ENCODE results near the gene KCNAB1. TPM values are rescaled to one million over a fixed set of nuclear protein-coding genes. Genes with fewer than 3 reads are reported as not detected.

KCNAB1 gene
- total and polyA plus RNA-seq, 10 of the 15 experiments (the other 5 are each of a cell fraction or from before 2014, with no cell fraction given) = 0.11 to 0.69 (median 0.43) TPM; not detected in 6

DNA sequence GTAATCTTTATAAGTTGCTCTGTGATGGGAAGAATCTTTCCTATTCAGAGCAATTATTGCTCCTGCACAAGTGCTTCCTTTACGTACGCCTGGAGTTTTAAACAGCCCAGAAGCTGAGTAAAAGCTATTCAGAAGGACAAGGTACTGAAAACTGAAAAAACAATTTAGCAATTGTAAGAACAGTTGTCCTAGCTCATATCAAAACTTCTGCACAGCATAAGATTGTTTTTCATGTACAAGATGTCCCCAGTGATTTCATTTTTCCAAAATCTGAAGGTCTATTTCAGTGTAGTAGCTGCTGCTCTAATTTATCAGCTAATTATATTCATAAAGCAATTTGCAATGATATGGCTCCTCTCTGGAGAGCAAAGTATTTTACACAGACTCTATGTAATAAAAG, 23.7 kb downstream of the KCNAB1 start (continued):
- TF ChIP-seq, protein P1, sequence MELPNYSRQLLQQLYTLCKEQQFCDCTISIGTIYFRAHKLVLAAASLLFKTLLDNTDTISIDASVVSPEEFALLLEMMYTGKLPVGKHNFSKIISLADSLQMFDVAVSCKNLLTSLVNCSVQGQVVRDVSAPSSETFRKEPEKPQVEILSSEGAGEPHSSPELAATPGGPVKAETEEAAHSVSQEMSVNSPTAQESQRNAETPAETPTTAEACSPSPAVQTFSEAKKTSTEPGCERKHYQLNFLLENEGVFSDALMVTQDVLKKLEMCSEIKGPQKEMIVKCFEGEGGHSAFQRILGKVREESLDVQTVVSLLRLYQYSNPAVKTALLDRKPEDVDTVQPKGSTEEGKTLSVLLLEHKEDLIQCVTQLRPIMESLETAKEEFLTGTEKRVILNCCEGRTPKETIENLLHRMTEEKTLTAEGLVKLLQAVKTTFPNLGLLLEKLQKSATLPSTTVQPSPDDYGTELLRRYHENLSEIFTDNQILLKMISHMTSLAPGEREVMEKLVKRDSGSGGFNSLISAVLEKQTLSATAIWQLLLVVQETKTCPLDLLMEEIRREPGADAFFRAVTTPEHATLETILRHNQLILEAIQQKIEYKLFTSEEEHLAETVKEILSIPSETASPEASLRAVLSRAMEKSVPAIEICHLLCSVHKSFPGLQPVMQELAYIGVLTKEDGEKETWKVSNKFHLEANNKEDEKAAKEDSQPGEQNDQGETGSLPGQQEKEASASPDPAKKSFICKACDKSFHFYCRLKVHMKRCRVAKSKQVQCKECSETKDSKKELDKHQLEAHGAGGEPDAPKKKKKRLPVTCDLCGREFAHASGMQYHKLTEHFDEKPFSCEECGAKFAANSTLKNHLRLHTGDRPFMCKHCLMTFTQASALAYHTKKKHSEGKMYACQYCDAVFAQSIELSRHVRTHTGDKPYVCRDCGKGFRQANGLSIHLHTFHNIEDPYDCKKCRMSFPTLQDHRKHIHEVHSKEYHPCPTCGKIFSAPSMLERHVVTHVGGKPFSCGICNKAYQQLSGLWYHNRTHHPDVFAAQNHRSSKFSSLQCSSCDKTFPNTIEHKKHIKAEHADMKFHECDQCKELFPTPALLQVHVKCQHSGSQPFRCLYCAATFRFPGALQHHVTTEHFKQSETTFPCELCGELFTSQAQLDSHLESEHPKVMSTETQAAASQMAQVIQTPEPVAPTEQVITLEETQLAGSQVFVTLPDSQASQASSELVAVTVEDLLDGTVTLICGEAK (IDR thresholded peaks at IDR 0.05; ENCODE audit: borderline replicate concordance) = no peak
- TF ChIP-seq SPI1 (IDR thresholded peaks at IDR 0.05; ENCODE audit: borderline replicate concordance, insufficient read depth, low read depth, low read length) = no peak
- TF ChIP-seq ZNF24 (IDR thresholded peaks at IDR 0.05) = no peak
- no peak for TF ChIP-seq KAT2A (conservative IDR thresholded peaks at IDR 0.05; ENCODE audit: control insufficient read depth, low read depth, low read length)
- TF ChIP-seq, protein P2, sequence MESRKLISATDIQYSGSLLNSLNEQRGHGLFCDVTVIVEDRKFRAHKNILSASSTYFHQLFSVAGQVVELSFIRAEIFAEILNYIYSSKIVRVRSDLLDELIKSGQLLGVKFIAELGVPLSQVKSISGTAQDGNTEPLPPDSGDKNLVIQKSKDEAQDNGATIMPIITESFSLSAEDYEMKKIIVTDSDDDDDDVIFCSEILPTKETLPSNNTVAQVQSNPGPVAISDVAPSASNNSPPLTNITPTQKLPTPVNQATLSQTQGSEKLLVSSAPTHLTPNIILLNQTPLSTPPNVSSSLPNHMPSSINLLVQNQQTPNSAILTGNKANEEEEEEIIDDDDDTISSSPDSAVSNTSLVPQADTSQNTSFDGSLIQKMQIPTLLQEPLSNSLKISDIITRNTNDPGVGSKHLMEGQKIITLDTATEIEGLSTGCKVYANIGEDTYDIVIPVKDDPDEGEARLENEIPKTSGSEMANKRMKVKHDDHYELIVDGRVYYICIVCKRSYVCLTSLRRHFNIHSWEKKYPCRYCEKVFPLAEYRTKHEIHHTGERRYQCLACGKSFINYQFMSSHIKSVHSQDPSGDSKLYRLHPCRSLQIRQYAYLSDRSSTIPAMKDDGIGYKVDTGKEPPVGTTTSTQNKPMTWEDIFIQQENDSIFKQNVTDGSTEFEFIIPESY (IDR thresholded peaks at IDR 0.05) = no peak
- no peak for TF ChIP-seq RB1 (IDR thresholded peaks at IDR 0.05; ENCODE audit: borderline replicate concordance)
- TF ChIP-seq RAD51 (IDR thresholded peaks at IDR 0.05) = no peak
- no peak for TF ChIP-seq ZSCAN29 (IDR thresholded peaks at IDR 0.05)
